Neural progenitor cell (in vitro differentiated cells): Measurements from ENCODE around the gene CNTN3. TPM values are rescaled to one million over a fixed set of nuclear protein-coding genes. Genes with fewer than 3 reads are reported as not detected.

ENCODE experiments used
- DNase-seq: peaks from one replicate; pipeline ENCODE4 v3.0.0-alpha.2; 2016; ENCODE audit warnings: low spot score
- H2AFZ ChIP-seq: fragments of 200-600 bp; sonication (generic); replicated peaks from 2 replicates; pipeline ENCODE4 v1.6.1; 2016; ENCODE audit warnings: antibody characterized with exemption
- H3F3A ChIP-seq: fragments of 200-600 bp; sonication (generic); 2 replicates; pipeline ENCODE4 v1.6.1; 2016; ENCODE audit warnings: antibody characterized with exemption, low read depth
- H3K27ac ChIP-seq: fragments of 200-600 bp; sonication (generic); 2 replicates; pipeline ENCODE4 v1.5.1; 2016; ENCODE audit warnings: mild to moderate bottlenecking
- H3K27me3 ChIP-seq: fragments of 200-600 bp; sonication (generic); 2 replicates; pipeline ENCODE4 v1.6.1; 2016; ENCODE audit warnings: mild to moderate bottlenecking, moderate library complexity
- H3K36me3 ChIP-seq: fragments of 200-600 bp; sonication (generic); 2 replicates; pipeline ENCODE4 v1.5.1; 2016
- H3K4me1 ChIP-seq: fragments of 200-600 bp; sonication (generic); 2 replicates; pipeline ENCODE4 v1.6.1; 2016; ENCODE audit warnings: mixed run types
- H3K4me2 ChIP-seq: fragments of 200-600 bp; sonication (generic); 2 replicates; pipeline ENCODE4 v1.6.1; 2016
- H3K4me3 ChIP-seq: fragments of 200-600 bp; sonication (generic); 2 replicates; pipeline ENCODE4 v1.5.1; 2016
- H3K79me2 ChIP-seq: fragments of 200-600 bp; sonication (generic); 2 replicates; pipeline ENCODE4 v1.6.1; 2016; ENCODE audit warnings: low read depth
- H3K9ac ChIP-seq: fragments of 200-600 bp; sonication (generic); 2 replicates; pipeline ENCODE4 v1.6.1; 2016
- H3K9me3 ChIP-seq: fragments of 200-600 bp; sonication (generic); 2 replicates; pipeline ENCODE4 v1.5.1; 2016; ENCODE audit warnings: low read depth
- H4K20me1 ChIP-seq: fragments of 200-600 bp; sonication (generic); 2 replicates; pipeline ENCODE4 v1.6.1; 2016; ENCODE audit warnings: low read depth
- H3K27ac Mint-ChIP-seq: 3 replicates; pipeline ENCODE4 v1.8.0; 2021; ENCODE audit warnings: mixed read lengths
- H3K27me3 Mint-ChIP-seq: 2 replicates; pipeline ENCODE4 v1.8.0; 2022; ENCODE audit warnings: low read depth, mild to moderate bottlenecking, inconsistent platforms, moderate library complexity, mixed read lengths; ENCODE audit not compliant: insufficient read depth
- H3K36me3 Mint-ChIP-seq: 3 replicates; pipeline ENCODE4 v1.8.0; 2021; ENCODE audit warnings: mixed read lengths
- H3K4me1 Mint-ChIP-seq: 3 replicates; pipeline ENCODE4 v1.8.0; 2021; ENCODE audit warnings: mixed read lengths
- H3K4me3 Mint-ChIP-seq: 3 replicates; pipeline ENCODE4 v1.8.0; 2021; ENCODE audit warnings: mild to moderate bottlenecking, moderate library complexity, mixed read lengths
- H3K9me3 Mint-ChIP-seq: 3 replicates; pipeline ENCODE4 v1.8.0; 2020; ENCODE audit warnings: mixed read lengths
- EZH2 ChIP-seq: fragments of 200-600 bp; sonication (generic); IDR thresholded peaks from 2 replicates; pipeline ENCODE4 v1.6.1; 2017; ENCODE audit warnings: antibody characterized with exemption, mild to moderate bottlenecking, moderate library complexity
- EZH2phosphoT487 ChIP-seq: fragments of 200-600 bp; sonication (generic); IDR thresholded peaks from 2 replicates; pipeline ENCODE4 v1.6.1; 2017; ENCODE audit warnings: antibody characterized with exemption
- total RNA-seq: library from RNA; depleted of rRNA; stranded (reverse); fragments of >200 nt; gene quantifications from 2 replicates; pipeline ENCODE4 v1.2.3, GENCODE V29; 2015; ENCODE audit warnings: low replicate concordance
- TF ChIP-seq, protein P1 (sequence below): fragments of 200-600 bp; sonication (generic); IDR thresholded peaks from 2 replicates; pipeline ENCODE4 v1.5.1; 2017; ENCODE audit warnings: antibody characterized with exemption, mild to moderate bottlenecking

CNTN3 gene
- total RNA-seq, 1 donor from 2014 or later = 0.21 TPM

DNA sequence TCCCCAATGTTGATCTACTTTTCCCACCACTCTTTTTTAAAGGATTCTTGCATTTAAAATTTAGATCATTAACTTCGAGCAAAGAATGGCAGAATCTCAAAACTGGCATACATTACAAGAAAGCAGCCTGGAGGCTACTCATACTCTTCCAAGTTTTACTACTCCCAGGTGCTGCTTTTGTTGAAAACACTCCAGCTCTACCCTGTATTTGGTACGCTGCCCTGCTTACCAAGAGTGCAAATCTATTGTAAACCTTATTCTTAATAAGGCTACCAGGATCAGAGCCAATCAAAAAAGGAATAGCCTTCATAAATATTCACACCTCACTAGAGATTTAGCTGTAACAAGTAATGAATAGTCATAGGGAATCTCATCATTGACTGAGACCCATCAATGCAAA, 11.6 kb upstream of the CNTN3 start:
- Histone ChIP-seq H3K4me2 (no peak overlapping the region), H3F3A (no peaks in the 10 kb centered on the region)

DNA sequence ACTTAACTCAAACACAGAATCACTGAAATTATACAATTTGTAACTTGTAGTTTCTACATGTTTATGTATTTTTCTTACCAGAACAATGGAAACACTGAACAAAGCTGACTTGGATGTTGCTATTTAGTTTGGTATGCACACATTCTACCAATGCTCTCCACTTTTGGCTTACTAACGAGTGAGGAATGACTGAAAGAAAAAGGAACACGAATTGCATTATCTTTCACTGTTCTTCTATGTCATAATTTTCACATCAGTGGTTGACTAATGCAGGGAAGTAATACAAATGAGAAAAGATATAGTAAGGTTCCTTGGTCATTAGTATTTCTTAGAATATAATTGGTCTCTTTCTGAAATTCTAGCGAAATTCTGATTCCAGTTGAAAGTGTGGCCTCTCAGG, 9.8 kb upstream of the CNTN3 start:
- peaks cover 6% of the 10 kb centered on the region for H3K4me1 ChIP-seq
- H3K9ac ChIP-seq = no peak overlapping the region
- no peak overlapping the region for H3K4me2 ChIP-seq
- no peaks in the 10 kb centered on the region for H3F3A ChIP-seq
- Mint-ChIP-seq H3K4me1 (peaks cover 5% of the 10 kb centered on the region), H3K9me3 (no peaks in the 10 kb centered on the region), H3K27ac (no peak overlapping the region), H3K4me3 (no peak overlapping the region), H3K27me3 (peaks cover 2% of the 10 kb centered on the region), H3K36me3 (no peaks in the 10 kb centered on the region)
- H3K4me3 ChIP-seq = no peak overlapping the region
- H3K9me3 ChIP-seq = no peaks in the 10 kb centered on the region
- H4K20me1 ChIP-seq = no peaks in the 10 kb centered on the region
- no peak overlapping the region for H2AFZ ChIP-seq
- no peaks in the 10 kb centered on the region for H3K36me3 ChIP-seq
- H3K27me3 ChIP-seq = peaks cover 2% of the 10 kb centered on the region
- DNase-seq = no peak
- no peaks in the 10 kb centered on the region for H3K79me2 ChIP-seq
- TF ChIP-seq EZH2 = no peak
- TF ChIP-seq EZH2phosphoT487 = no peak
- TF ChIP-seq, protein P1, sequence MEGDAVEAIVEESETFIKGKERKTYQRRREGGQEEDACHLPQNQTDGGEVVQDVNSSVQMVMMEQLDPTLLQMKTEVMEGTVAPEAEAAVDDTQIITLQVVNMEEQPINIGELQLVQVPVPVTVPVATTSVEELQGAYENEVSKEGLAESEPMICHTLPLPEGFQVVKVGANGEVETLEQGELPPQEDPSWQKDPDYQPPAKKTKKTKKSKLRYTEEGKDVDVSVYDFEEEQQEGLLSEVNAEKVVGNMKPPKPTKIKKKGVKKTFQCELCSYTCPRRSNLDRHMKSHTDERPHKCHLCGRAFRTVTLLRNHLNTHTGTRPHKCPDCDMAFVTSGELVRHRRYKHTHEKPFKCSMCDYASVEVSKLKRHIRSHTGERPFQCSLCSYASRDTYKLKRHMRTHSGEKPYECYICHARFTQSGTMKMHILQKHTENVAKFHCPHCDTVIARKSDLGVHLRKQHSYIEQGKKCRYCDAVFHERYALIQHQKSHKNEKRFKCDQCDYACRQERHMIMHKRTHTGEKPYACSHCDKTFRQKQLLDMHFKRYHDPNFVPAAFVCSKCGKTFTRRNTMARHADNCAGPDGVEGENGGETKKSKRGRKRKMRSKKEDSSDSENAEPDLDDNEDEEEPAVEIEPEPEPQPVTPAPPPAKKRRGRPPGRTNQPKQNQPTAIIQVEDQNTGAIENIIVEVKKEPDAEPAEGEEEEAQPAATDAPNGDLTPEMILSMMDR = no peak
- no peak overlapping the region for H3K27ac ChIP-seq

More for the DNA sequence above, 11.6 kb upstream of the CNTN3 start:
- H3K27ac Mint-ChIP-seq = no peak overlapping the region
- H4K20me1 ChIP-seq = no peaks in the 10 kb centered on the region
- TF ChIP-seq EZH2phosphoT487 (no peak), EZH2 (no peak)
- TF ChIP-seq, protein P1 = no peak
- H3K79me2 ChIP-seq = no peaks in the 10 kb centered on the region
- no peaks in the 10 kb centered on the region for H3K36me3 Mint-ChIP-seq
- no peak overlapping the region for H3K4me3 ChIP-seq
- H3K9me3 ChIP-seq = no peaks in the 10 kb centered on the region
- H3K4me1 ChIP-seq = peaks cover 6% of the 10 kb centered on the region
- H3K27ac ChIP-seq = no peak overlapping the region
- no peak for DNase-seq
- no peak overlapping the region for H3K9ac ChIP-seq
- peaks cover 2% of the 10 kb centered on the region for H3K27me3 Mint-ChIP-seq
- H3K36me3 ChIP-seq = no peaks in the 10 kb centered on the region
- no peaks in the 10 kb centered on the region for H3K27me3 ChIP-seq
- H3K4me3 Mint-ChIP-seq = no peak overlapping the region
- H2AFZ ChIP-seq = no peak overlapping the region
- H3K4me1 Mint-ChIP-seq = peaks cover 5% of the 10 kb centered on the region
- H3K9me3 Mint-ChIP-seq = no peaks in the 10 kb centered on the region

DNA sequence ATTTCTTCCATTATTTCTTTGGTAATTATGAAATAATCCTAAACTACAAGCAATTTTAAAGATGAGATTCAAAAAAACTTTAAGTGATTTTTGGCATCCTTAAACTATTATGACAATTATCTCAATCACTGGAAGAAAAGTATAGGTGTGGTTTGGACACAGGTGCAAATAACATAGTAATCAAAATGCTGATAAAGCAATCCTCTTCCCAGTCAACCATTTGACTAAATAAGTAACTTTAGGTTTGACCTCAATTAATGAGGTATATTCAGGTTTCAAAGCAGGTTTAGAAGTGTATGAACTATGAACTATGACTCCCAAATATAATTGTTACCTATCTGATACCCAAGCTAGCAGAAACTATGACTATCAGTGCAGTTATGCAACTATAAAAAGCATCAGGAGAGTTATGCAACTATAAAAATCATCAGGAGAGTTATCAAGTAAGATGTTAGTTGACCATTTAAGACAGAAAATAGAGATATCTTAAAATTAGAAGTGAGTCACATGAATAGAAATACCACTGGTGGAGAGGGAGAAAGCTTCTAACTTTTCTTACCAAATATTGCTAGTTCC, 8.9 kb upstream of the CNTN3 start:
- TF ChIP-seq, protein P1 = no peak
- no peak for TF ChIP-seq EZH2
- no peak for TF ChIP-seq EZH2phosphoT487
- Histone ChIP-seq H3K9me3 (no peaks in the 10 kb centered on the region), H3K9ac (no peak overlapping the region), H3F3A (no peaks in the 10 kb centered on the region), H3K36me3 (no peaks in the 10 kb centered on the region), H3K27me3 (peaks cover 11% of the 10 kb centered on the region), H4K20me1 (no peaks in the 10 kb centered on the region), H3K79me2 (no peaks in the 10 kb centered on the region), H3K27ac (no peak overlapping the region), H3K4me3 (no peak overlapping the region), H2AFZ (no peak overlapping the region), H3K4me1 (peaks cover 6% of the 10 kb centered on the region), H3K4me2 (no peak overlapping the region)
- H3K4me3 Mint-ChIP-seq = no peak overlapping the region
- DNase-seq = no peak
- no peak overlapping the region for H3K27ac Mint-ChIP-seq
- no peaks in the 10 kb centered on the region for H3K27me3 Mint-ChIP-seq
- no peaks in the 10 kb centered on the region for H3K36me3 Mint-ChIP-seq
- peaks cover 5% of the 10 kb centered on the region for H3K4me1 Mint-ChIP-seq
- H3K9me3 Mint-ChIP-seq = no peaks in the 10 kb centered on the region
